UCSD-AML1 (cell line): Measurements from ENCODE around the gene EP300.
A peak's percentile ranks its signal among the peaks of the same experiment; 100 is the strongest.

Experiments used
- DNase-seq: peaks from one replicate; lab custom pipeline; 2025; ENCODE audit not compliant: unreplicated experiment; lab: John Stamatoyannopoulos, UW

Gene EP300

DNA sequence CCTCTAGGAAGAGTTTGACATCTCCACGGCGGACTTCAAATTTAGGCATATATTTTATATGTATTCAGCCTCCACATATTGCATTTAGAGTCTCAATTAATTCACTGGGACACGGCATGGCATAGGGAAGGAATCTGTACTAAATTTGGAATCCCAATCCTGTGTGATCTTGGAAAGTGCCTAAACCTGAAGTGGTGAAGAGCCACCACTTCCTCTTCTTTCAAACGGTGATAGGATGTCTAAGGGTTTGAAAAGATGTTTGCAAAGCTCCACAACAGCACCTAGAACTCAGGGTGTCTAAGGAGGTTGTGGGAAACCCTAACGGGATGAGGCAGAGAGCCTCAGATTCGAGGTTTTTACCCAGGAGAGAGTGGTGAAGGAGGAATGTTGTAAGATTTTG is 111.7 kb downstream of the EP300 start:
- no peak for DNase-seq

DNA sequence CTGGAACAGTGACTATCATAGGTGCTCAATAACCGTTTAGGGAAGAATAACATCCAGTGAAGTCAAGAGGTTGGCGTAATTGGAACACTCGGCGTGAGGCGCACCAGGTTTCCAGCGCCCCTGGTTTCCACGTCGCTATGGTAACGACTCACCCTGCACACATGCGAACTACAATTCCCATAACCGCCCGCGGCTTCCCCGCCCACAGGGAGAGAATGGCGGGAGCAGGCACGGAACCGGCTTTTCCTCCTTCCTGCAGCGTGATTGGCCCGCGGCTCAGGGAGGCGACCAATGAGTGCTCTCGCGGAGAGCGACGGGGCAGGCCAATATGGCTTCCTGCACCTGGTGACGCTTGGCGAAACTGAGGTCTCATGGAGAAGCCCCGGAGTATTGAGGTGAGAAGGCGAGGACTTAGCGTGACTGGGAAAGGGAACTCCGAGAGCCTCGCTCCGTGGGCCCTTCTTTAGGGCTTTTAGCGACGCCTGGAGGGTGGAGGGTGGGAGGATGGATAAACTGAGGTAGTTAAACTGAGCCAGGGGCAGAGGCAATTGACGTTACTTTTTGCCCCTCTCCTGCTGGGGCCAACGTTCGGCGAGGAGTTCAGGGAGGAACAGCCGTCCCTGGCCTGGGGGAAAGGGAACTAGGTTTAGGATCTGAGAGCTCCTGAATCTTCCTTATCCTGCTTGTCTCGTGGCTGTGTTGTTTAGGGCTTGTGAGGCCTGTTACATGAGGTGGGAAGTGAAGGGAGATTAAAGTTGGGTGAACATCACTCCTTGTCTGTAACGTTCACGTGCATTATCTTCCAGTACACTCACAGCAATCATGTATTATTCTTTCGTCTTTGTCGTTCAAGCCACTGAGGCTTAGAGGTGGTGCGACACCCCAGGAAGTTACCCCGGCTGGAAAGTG is 112.9 kb downstream of the EP300 start, which contains the start of gene L3MBTL2:
TSS of gene L3MBTL2 (plus strand) at position 321 of the 909 bp plus-strand sequence. CDS start at position 372, 51 bp downstream.
- DNase-seq: peak; percentile 94

DNA sequence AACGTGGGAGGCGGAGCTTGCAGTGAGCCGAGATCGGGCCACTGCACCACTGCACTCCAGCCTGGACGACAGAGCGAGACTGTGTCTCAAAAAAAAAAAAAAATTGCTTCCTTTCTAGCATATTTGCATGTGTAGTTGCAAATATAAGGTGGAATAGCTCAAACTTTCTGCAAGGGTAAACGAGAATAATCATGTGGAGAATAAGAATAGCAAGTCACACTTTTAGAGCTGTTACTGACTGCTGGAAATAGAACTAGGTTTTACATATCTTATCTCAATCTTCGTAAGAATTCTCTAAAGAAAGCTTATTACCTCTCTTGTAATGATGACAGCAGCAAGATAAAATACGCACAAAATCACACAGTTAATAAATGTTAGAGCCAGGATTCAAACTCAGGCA is 114.3 kb downstream of the EP300 start:
- no peak for DNase-seq

DNA sequence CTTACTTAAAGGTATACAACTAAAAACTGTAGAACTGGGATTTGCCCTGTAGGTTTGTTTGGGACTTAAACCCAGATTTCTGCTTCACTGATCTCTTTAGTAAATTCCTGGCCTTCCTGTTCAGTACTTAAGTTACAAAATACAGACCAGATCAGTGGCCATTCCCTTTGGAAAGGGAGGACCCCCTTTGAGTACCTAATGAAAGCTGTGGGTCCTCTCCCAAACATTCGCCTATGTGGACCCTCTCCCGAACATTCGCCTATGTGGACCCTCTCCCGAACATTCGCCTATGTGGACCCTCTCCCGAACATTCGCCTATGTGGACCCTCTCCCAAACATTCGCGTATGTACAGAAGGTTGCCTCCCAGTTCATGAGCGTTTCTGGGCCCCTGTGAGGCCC is 123.0 kb downstream of the EP300 start:
- DNase-seq: no peak

DNA sequence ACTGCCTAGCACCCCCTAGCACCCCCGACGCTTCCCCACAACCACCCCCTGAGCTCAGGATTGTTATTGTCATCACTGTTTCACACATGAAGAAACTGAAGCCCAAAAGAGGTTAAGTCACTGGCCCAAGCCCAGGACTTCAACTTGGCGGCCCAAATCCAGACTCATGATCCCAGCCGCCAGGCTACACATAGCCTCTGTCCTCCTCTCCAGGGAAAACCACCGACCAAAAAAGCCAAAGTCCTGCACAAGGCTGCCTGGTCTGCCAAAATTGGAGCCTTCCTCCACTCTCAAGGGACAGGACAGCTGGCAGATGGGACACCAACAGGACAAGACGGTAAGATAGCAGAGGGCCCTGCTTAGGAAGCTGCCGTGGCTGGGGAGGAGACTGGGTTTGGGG is 123.5 kb downstream of the EP300 start:
- DNase-seq: no peak

DNA sequence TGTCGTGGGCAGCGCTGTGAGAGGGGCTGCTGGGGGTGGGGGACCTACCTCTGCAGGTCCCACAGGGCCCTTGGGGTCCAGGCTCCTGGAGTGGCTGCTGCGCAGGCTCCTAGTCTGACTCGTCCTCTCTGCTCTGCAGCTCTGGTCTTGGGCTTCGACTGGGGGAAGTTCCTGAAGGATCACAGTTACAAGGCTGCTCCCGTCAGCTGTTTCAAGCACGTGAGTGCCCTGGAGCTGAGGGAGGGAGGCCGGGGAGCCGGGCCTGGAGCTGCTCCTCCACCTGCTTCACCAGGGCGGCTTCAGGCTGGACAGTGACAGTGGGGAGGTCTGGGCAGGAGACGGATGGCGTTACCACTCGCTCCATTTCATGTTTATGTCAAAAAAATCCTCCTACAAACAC is 124.6 kb downstream of the EP300 start:
- no peak for DNase-seq

DNA sequence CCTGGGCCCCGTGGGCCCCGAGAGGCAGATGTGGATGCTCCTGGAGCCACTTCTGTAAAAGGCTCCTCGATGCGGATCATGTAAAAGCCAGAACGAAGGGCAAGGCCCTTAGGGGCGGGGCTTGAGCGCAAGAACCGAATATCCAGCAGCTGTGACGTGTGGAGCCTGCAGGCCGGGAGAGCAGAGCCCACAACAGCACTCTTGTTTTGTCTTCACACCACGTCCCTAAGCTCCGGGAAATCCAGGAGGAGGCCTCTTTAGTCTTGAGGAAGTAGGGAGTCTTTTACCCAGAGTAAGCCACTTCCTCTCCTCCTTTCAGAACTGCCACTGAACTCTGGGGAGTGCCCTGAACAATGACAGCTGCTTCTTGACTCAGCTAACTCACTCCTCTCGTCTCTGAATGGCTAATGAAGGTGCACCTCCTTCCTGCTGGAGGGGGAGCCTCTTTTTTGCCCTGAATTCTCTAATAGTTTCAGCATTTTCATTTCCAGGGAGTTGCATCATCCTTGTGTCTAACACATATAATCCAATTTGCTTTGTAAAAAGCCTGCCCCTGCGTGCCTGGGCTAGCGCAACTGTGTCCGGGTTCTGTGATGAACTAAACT is 125.3 kb downstream of the EP300 start:
- peak; percentile 91 for DNase-seq

DNA sequence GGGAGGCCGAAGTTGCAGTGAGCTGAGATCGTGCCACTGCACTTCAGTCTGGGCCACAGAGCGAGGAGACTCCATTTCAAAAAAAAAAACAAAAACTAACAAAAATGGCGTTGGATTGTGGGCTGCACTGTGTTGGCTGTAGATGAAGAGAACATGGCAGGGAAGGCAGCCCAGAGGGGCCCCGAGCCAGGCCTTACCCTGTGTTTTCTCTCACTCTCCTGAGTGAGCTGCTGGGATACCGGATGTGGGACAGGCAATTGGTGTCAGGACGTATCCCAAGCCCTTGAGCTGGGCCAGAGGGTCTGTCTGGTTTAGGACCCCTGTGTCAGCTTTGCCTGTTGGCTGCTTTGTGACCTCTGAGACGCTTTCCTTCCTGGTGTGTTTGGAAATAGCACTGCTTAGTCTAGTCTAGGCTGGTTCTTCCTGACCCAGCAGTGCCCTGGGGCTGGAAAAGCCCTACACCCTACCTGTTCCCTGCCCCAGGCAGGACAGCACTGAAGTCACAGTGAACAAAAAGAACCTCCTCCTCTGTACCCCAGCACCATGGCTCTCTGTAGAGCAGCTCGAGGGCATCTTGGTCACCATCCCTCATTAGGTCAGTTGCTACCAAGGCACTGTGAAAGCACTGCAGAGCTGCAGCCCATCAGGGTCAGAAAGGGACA is 130.6 kb downstream of the EP300 start:
- no peak for DNase-seq

DNA sequence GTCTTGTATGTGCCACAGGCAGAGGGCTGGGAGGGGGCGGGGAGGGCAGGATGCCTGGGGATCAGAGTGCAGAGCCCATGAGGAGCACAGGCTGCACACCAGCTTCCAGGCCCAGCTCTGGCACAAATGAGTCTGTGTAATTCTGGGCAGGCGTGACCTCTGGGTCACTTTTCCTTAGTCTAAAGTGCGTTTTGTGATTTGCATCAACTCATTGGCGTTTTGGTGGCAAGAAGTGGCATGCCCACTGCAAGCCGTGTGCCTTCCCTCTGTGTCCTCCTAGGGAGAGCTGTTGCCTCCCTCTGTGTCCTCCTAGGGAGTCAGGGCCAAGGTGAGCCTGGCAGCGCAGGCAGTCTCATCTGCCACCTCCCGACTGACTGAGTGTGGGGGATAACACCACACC is 131.1 kb downstream of the EP300 start:
- no peak for DNase-seq

DNA sequence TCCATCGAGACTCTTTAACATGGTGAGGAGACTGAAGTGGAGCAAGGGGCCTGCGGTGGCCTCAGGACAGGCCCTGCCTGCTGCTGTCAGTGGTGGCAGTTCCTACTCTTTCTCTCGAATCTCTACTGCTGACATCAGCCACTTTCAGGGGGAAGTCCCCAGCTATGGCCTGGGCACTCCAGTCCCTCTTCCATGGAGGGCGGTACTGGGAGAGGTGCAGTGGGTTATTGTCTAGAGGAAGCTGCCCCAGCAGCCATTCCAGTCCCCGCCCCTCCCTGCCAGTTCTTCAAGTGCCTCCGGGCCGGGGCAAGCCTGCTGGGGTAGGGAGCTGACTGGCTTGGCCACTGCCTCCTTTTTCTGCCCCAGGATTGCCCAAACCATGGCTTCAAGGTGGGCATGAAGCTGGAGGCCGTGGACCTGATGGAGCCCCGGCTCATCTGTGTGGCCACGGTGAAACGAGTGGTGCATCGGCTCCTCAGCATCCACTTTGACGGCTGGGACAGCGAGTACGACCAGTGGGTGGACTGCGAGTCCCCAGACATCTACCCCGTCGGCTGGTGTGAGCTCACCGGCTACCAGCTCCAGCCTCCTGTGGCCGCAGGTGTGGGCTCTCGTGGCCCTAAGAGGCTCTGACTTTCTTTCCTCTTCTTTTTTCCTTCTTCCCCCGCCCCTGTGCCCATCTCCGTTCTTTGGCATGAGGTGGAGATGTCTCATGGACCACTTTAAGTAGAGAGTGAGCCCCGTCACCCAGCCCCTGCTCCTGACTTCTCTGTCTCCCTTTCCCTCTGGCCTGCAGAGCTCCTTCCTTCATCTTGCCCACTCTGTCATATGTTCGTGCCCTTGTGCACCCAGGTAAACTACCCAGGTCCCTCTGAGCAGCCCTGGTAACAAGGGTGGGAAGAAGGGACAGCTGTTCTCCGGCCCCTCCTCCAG is 134.6 kb downstream of the EP300 start:
- DNase-seq: no peak

DNA sequence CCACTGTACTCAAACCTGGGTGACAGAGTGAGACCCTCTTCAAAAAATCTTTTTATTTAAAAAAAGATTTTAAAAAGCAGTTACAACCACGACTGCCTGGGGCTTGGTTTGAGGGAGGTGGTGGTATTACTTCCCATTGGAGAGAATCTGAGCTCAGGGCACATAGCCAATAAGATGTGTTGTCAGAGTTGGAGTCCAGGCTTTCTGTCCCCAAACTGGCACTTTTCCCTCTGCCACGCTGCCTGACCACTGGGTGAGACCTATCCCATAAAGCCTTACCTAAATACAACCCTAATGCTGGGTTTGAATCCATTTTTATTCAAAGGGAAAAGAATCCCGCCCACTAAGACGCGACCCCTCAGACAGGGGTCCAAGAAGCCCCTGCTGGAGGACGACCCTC is 136.8 kb downstream of the EP300 start:
- DNase-seq: no peak
